Endothelial cell of hepatic sinusoid (primary cell): ENCODE measurements around the gene FSTL5.
"Not testable (repeated sequence)": the region's sequence is repeated elsewhere in the genome, so short reads cannot be mapped to it uniquely, and the experiment has no call there.

Experiments used
- in situ Hi-C: cut with HindIII; loops from 2 replicates; pipeline ENCODE4 v1.10.0; 2017; ENCODE audit warnings: low sequenced_read_pairs

FSTL5 gene

DNA sequence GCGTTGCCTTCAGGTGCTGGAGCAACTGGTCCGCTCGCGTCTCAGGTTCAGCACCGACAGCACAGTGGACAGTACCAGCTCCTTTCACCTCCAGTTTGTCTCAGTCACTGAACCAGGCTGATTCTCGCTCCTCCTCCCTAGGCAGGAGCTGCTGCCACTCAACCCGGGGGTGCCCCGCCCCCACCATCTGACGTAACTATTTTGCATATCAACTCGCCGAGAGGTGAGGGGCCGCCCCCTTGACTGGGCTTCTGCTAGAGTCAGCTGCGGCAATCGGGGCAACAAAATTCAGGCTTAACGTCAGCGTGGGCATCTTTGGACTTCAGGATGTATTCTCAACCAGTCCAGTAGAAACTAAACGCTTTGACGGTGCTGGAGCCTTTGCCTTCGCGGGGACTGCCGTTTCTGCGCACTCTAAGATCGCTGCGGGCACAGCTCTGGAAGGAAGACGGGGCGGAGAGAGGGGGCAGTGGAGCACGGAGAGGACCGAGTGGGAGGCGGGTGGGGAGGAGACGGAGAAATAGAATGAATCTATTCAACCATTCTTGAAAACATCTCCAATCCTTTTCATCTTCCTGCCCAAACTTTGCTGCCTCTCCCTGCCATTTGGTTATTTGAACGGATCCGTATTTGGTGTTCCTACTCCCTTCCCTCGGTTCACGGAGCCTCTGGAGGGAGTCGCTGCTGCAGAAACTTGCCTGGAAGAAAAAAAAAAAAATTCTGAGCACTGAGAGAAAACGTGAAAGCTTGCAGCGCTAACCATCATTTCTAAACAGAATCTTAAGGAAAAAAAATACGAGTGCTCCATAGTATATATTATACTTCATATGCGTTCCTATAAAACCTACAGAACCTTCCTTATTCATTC lies at the start of gene FSTL5:
Gene FSTL5 (minus strand): TSS at position 109 of the 868 bp plus-strand sequence. CDS start 52,604 bp downstream, outside the sequence.
- in situ Hi-C loops: no loop called here

- in situ Hi-C loops: no loop called here
Observed at GRCh38 chr4:162209706-162210105, 45.9 kb upstream of the FSTL5 start.

DNA sequence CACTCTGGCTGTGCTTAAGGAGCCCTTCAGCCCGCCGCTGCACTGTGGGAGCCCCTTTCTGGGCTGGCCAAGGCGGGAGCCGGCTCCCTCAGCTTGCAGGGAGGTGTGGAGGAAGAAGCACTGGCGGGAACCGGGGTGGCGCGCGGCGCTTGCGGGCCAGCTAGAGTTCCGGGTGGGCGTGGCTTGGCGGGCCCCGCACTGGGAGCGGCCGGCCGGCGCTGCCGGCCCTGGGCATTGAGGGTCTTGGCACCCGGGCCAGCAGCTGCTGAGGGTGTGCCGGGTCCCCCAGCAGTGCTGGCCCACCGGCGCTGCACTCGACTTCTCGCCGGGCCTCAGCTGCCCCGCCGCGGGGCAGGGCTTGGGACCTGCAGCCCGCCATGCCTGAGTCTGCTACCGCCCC lies 39.7 kb upstream of the FSTL5 start:
- in situ Hi-C loops: not testable (repeated sequence)

DNA sequence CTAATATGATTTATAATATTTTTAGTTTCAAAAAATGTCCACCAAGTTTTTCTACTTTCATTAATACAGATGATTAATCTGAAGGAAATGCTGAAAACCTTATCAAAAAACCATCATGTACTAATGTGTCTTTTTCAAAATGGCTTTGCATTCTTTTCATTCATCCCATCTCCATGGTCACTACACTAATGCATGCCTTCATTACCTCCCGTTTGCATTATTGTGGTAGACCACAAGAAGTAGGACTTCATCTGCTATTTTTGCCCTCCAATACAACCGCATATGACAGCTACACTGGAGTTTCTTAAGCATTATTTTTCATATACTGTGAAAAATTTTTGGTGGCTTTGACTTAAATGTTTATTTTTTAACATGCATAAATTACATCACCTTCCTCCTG lies 37.9 kb upstream of the FSTL5 start:
- in situ Hi-C loops: no loop called here

GRCh38 chr4:162170509-162170908 lies 6.7 kb upstream of the FSTL5 start:
- in situ Hi-C loops: no loop called here

GRCh38 chr4:162164906-162165510 lies 1.2 kb upstream of the FSTL5 start:
- in situ Hi-C loops: no loop called here

GRCh38 chr4:162162672-162163071 lies 1.1 kb downstream of the FSTL5 start:
- in situ Hi-C loops: no loop called here

- in situ Hi-C loops: no loop called here
Observed at GRCh38 chr4:162157241-162157640, 6.6 kb downstream of the FSTL5 start.

DNA sequence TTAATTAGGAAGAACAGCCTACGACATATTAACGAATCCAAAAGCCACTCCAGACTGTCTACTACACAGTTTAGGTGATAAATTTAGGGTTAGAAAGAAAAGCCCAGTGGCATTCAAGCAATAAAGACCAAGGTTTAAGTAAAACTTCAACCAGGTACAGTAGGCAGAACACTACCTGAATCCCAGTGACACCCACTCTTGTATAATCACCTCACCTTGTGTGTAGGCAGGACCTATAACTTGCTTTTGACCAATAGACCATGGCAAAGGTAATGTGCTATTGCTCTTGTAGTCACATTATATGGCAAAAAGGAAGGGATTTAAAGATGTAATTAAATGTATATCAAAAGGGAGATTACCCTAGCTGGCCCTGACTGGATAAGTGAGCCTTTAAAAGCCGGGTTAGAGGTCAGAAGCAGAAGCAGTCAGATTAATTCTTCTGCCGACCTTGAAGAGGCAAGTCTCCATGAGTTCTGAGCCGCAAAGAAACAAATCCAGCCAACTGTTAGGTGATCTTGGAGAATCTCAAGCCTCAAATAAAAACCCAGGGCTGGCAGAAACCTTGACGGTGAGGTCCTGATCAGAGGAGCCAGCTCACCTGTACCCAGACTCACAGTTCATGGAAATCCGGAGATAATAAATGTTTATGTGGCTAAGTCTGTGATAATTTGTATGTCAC lies 8.8 kb downstream of the FSTL5 start:
- in situ Hi-C loops: no loop called here

DNA sequence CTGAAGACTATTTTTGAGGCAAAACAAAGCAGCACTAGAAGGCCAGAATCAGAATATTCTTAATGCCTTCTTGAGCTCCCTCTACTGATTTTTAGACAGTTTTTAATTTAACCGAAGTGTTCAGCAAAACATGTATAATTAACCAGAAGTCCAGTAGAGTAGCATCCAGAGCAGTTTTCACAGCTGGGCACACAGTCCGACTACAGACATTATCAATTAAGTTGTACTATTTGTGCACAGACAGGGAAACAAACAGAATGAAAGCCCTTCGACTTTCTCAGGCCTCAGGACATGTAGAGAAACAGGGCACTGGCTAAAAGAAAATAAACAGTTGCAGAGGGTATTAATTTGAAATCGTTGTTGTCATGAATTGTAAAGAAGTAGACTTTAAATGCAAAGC lies 11.9 kb downstream of the FSTL5 start:
- in situ Hi-C loops: no loop called here

- in situ Hi-C loops: no loop called here
Observed at GRCh38 chr4:162151386-162151785, 12.4 kb downstream of the FSTL5 start.

DNA sequence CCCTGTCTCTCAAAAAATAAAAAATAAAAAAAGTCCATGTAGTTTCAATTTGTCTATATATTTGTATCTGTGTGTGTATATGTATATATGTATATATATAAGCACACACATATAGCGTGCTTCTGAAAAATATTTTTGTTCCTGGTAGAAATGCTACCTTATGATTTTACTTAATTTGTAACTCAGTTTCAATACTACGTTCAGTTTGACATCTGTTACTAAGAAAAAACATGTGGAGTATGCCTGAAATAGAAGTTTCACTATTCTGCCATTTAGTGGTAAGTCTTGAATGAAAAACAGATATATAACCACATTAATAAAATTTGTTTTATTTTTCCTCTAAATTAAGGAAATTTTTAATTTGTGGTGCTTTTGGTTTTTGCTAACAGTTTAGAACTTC lies 14.2 kb downstream of the FSTL5 start:
- in situ Hi-C loops: no loop called here

- in situ Hi-C loops: no loop called here
Observed at GRCh38 chr4:162140051-162140683, 23.6 kb downstream of the FSTL5 start.

DNA sequence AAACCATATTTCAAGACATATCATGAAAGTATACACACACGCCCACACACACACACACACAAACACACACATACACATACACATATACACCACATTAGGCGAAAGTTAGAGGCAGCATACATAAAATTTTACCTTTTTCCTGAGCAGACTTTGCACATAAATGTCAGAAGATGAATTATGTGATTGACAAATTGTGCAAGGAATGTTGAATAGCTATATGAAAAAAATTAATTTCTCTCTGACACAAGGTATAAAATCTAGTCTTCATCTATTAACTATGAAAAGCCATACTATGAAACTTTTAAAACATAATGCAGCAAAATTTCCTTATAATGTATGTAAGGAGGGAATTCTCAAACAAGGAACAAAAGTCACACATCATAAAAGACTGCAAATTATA lies 24.4 kb downstream of the FSTL5 start:
- in situ Hi-C loops: no loop called here

- in situ Hi-C loops: no loop called here
Observed at GRCh38 chr4:162131256-162131655, 32.5 kb downstream of the FSTL5 start.

DNA sequence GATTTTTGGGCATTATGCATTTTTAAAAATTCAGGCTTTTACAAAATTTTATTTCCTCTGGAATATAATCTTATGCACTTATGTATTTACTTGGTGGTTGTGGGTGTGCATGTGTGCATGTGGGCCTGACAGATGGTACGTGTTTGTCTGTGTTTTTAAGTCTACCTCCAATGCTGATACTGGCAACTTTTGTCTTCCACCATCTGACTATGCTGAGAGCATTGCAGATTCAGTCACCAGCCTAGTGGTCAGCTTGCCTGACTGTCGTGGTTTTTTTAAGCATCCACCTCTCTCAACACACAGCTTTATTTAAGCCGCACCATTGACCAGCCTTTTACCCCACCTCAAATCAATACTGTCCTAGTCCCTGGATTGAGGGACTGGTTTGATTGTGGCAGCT lies 37.1 kb downstream of the FSTL5 start:
- in situ Hi-C loops: loop anchor here (10.0 kb wide), 1 partner anchor 1532 kb away; no protein-coding TSS in a partner anchor

- in situ Hi-C loops: no loop called here
Observed at GRCh38 chr4:162117051-162117450, 46.7 kb downstream of the FSTL5 start.

DNA sequence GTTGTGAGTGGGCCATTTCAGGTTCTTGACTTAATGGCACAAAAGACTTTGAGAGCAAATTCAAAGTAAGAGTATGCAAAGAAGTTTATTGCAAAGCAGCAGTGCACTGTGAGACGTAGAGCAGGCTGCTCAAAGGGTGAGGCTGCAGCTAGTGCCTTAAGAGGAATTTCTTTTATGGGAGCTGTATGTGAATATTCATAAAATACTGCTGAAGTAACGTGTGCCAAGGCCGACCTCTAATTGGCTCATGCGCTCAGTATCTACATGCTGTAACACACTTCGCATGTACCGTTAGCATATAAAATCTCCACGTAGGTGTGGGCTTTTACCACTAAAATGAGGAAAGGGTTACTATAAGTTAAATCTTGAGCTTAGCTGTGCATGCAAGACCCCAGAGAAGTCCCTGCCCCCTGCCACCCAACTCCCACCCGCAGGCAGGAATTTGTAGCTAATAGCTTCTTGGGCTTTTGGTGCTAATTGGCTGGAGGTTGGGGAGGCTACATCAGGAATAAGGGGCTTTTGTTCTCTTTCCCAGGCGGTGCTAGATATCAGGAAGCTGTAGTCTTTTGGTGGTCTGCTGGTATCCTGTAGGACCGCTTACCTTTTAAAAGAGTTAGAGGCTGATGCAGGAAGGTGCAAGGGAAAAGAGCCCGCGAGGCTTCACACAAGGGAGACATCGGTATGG lies 47.6 kb downstream of the FSTL5 start:
- in situ Hi-C loops: no loop called here

DNA sequence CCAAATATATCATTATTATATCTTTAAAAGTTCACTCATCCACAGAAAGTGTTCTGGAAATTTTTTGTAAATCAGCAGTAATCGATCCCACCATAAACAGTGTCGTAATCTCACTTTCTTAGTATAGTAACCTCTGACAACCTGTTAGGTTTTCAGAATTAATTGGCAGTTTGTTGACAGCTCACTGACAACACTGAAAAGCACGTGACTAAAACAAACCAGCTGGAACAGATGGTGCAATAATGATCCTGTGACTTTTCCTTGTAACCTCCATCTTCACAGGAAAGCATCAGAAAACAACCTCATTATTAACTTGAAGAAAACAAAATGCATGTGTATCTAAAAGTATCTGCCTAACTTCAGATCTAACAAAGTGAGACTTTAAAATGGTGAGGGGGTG lies 48.5 kb downstream of the FSTL5 start:
- in situ Hi-C loops: no loop called here

DNA sequence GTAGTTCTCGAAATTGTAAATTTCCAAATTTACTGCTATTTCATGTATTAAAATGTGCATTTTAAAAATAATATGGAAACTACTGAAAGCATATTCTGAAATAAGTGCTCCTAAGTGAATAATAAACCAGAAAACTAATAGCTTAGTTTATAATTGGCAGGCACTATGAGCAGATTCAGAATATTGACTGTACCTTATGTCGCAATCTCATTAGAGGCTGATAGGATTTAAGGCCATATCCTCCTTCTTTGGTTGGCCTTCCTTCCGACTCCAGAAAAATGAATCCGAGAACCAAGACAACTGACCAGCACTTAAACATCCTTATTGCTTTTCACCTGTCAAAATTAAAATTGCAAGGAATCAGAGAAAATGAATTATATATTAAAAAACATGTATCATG lies 52.7 kb downstream of the FSTL5 start:
- in situ Hi-C loops: no loop called here
